HepG2 (cell line): ENCODE results near the gene SLC25A48. TPM values are rescaled to one million over a fixed set of nuclear protein-coding genes. Genes with fewer than 3 reads are reported as not detected.

Experiments used
- AKAP8 ChIP-seq: sonication (generic); formaldehyde crosslinking; IDR thresholded peaks from 2 replicates; pipeline ENCODE4 v1.5.1; 2020; ENCODE audit warnings: mild to moderate bottlenecking, missing genetic modification reagents
- CCDC6 ChIP-seq: sonication (generic); formaldehyde crosslinking; IDR thresholded peaks from 2 replicates; pipeline ENCODE4 v1.8.1; 2022; ENCODE audit warnings: mild to moderate bottlenecking, missing genetic modification reagents, moderate library complexity
- E2F5 ChIP-seq: sonication (generic); formaldehyde crosslinking; conservative IDR thresholded peaks from 2 replicates; pipeline ENCODE4 v1.4.0; 2020; ENCODE audit warnings: missing genetic modification reagents
- GRHL1 ChIP-seq: sonication (generic); formaldehyde crosslinking; conservative IDR thresholded peaks from 2 replicates; pipeline ENCODE4 v1.8.0; 2022; ENCODE audit warnings: missing genetic modification reagents
- HIVEP1 ChIP-seq: sonication (generic); formaldehyde crosslinking; IDR thresholded peaks from 2 replicates; pipeline ENCODE4 v1.4.0; 2020; ENCODE audit warnings: mild to moderate bottlenecking, missing genetic modification reagents
- HNRNPL ChIP-seq: fragments of 200-400 bp; formaldehyde crosslinking; IDR thresholded peaks from 2 replicates; pipeline ENCODE4 v1.6.1; 2017; ENCODE audit warnings: mild to moderate bottlenecking, low read depth, low read length
- HOXA5 ChIP-seq: sonication (generic); formaldehyde crosslinking; IDR thresholded peaks from 2 replicates; pipeline ENCODE4 v1.4.0; 2020; ENCODE audit warnings: missing genetic modification reagents
- KDM5B ChIP-seq: sonication (generic); formaldehyde crosslinking; IDR thresholded peaks from 2 replicates; pipeline ENCODE4 v1.4.0; 2020; ENCODE audit warnings: missing genetic modification reagents, mild to moderate bottlenecking, borderline replicate concordance
- KLF12 ChIP-seq: sonication (generic); formaldehyde crosslinking; IDR thresholded peaks from 2 replicates; pipeline ENCODE4 v1.4.0; 2020; ENCODE audit warnings: missing genetic modification reagents, borderline replicate concordance
- MED1 ChIP-seq: sonication (generic); formaldehyde crosslinking; IDR thresholded peaks from 2 replicates; pipeline ENCODE4 v1.4.0; 2020; ENCODE audit warnings: missing genetic modification reagents
- MTERF4 ChIP-seq: sonication (generic); formaldehyde crosslinking; IDR thresholded peaks from 2 replicates; pipeline ENCODE4 v1.8.0; 2023; ENCODE audit warnings: mild to moderate bottlenecking, missing genetic modification reagents
- MTF2 ChIP-seq: sonication (generic); formaldehyde crosslinking; IDR thresholded peaks from 2 replicates; pipeline ENCODE4 v1.5.0; 2020; ENCODE audit warnings: missing genetic modification reagents, borderline replicate concordance
- NCOA5 ChIP-seq: sonication (generic); formaldehyde crosslinking; IDR thresholded peaks from 2 replicates; pipeline ENCODE4 v1.4.0; 2020; ENCODE audit warnings: missing genetic modification reagents
- POLR2AphosphoS2 ChIP-seq: IDR thresholded peaks from 2 replicates; pipeline ENCODE4 v1.6.1; 2011; ENCODE audit warnings: low read depth, low read length, improper control_type of control experiment
- RNF2 ChIP-seq: fragments of 450-650 bp; conservative IDR thresholded peaks from 2 replicates; pipeline ENCODE4 v1.6.1; 2016; ENCODE audit warnings: low read depth
- SKI ChIP-seq: fragments of 450-650 bp; IDR thresholded peaks from one replicate; pipeline ENCODE4 v1.6.1; 2018; ENCODE audit warnings: mild to moderate bottlenecking; ENCODE audit not compliant: partially characterized antibody
- SMC3 ChIP-seq: IDR thresholded peaks from 2 replicates; pipeline ENCODE4 v1.6.1; 2011; ENCODE audit warnings: low read length, improper control_type of control experiment
- SRF ChIP-seq: IDR thresholded peaks from 2 replicates; pipeline ENCODE4 v1.6.1; 2011; ENCODE audit warnings: mild to moderate bottlenecking, low read depth, low read length, moderate library complexity
- YY1 ChIP-seq: IDR thresholded peaks from 2 replicates; pipeline ENCODE4 v1.6.1; 2011; ENCODE audit warnings: low read length, low read depth, moderate library complexity, mild to moderate bottlenecking; ENCODE audit not compliant: insufficient read depth, insufficient replicate concordance
- ZBTB20 ChIP-seq: sonication (generic); formaldehyde crosslinking; IDR thresholded peaks from 2 replicates; pipeline ENCODE4 v1.8.1; 2023; ENCODE audit warnings: missing genetic modification reagents, low read depth, mild to moderate bottlenecking, borderline replicate concordance
- ZFP82 ChIP-seq: sonication (generic); formaldehyde crosslinking; IDR thresholded peaks from 2 replicates; pipeline ENCODE4 v1.5.1; 2020; ENCODE audit warnings: mild to moderate bottlenecking, missing genetic modification reagents, borderline replicate concordance
- ZFP91 ChIP-seq: sonication (generic); formaldehyde crosslinking; IDR thresholded peaks from 2 replicates; pipeline ENCODE4 v1.9.0; 2022; ENCODE audit warnings: missing genetic modification reagents, mild to moderate bottlenecking, borderline replicate concordance
- ZNF30 ChIP-seq: sonication (generic); formaldehyde crosslinking; IDR thresholded peaks from 2 replicates; pipeline ENCODE4 v1.5.0; 2020; ENCODE audit warnings: mild to moderate bottlenecking, missing genetic modification reagents
- ZNF605 ChIP-seq: sonication (generic); formaldehyde crosslinking; IDR thresholded peaks from 2 replicates; pipeline ENCODE4 v1.8.0; 2022; ENCODE audit warnings: mild to moderate bottlenecking, missing genetic modification reagents
- polyA plus RNA-seq, 8 experiments: library from polyadenylated mRNA; depleted of rRNA in 3 of 8; stranded (reverse) in 7 of 8; unstranded in 1 of 8; fragments of >200 nt; fragmentation: Illumina TruSeq in 4 of 8; extraction: Trizol in 4 of 8; gene quantifications; 2 replicates each; pipeline versions ENCODE4 v1.2.1 to v1.2.3, GENCODE V29; 2011 to 2016; ENCODE audit warnings: low read depth in 4 of 8, missing spikeins in 1 of 8, mixed read lengths in 1 of 8; ENCODE audit not compliant: insufficient read depth in 1 of 8
- total RNA-seq, 5 experiments: library from RNA; depleted of rRNA; stranded (reverse); fragments of >200 nt; fragmentation: Illumina TruSeq; extraction: Trizol; gene quantifications; 2 replicates each; pipeline ENCODE4 v1.2.3, GENCODE V29; 2016; ENCODE audit warnings: low read depth in 1 of 5

Gene SLC25A48
- total and polyA plus RNA-seq, 2 of the 13 experiments (the other 11 are each of a cell fraction or from before 2014, with no cell fraction given): 0.17 to 4.5 TPM

- TF ChIP-seq ZFP91 (peak; percentile 87), AKAP8 (CRISPR knock-in tag) (no peak), ZBTB20 (CRISPR knock-in tag) (no peak), SRF (no peak), SMC3 (no peak), ZFP82 (CRISPR knock-in tag) (no peak), MED1 (CRISPR knock-in tag) (0 out of 2 replicates have a peak, but pooled peaks have one; percentile 9), YY1 (no peak), RNF2 (no peak), E2F5 (no peak), POLR2AphosphoS2 (no peak), KLF12 (0 out of 2 replicates have a peak, but pooled peaks have one; percentile 36), KDM5B (CRISPR knock-in tag) (peak; percentile 67; the same call in 1 of the 2 replicates), HNRNPL (peak; percentile 48; the same call in 1 of the 2 replicates), HOXA5 (CRISPR knock-in tag) (0 out of 2 replicates have a peak, but pooled peaks have one; percentile 27), SKI (no peak), MTERF4 (no peak), ZNF605 (CRISPR knock-in tag) (no peak), NCOA5 (CRISPR knock-in tag) (no peak), MTF2 (CRISPR knock-in tag) (0 out of 2 replicates have a peak, but pooled peaks have one; percentile 64), GRHL1 (CRISPR knock-in tag) (no peak), CCDC6 (CRISPR knock-in tag) (no peak), ZNF30 (CRISPR knock-in tag) (no peak), HIVEP1 (CRISPR knock-in tag) (no peak)
Measured at GRCh38 chr5:135834639-135835529, at the start of gene SLC25A48 (continued).
